Measurements from ENCODE around the gene GPAM. TPM values are rescaled to one million over a fixed set of nuclear protein-coding genes. Genes with fewer than 3 reads are reported as not detected.

The GPAM gene
- total RNA-seq, 1 donor from 2014 or later: 10.8 TPM

DNA sequence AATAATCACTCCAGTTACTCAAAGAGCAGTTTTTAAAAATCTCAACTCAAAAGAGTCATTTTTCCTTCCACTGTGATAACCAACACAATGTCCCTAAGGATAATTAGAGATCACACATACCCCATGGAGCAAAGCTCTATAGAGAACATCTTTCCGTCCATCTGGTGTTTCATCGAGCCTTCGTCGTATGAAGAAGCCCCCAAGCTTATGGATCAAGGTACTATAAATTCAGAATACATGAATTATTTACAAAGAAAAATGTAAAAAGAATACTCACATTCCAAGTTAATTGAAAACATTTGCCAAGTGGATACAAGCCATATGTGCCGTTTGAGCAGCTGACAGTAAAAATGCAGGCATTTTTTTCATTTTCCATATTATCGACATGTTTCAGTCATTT is 14.8 kb downstream of the GPAM start:
- no peak for TF ChIP-seq CTCF (IDR thresholded peaks at IDR 0.05)
- DNase-seq (ENCODE audit: low spot score): no peak
- Mint-ChIP-seq H3K36me3 (ENCODE audit: low read depth) (peaks cover 39% of the 10 kb centered on the region), H3K9me3 (ENCODE audit: low read depth) (no peaks in the 10 kb centered on the region), H3K4me3 (ENCODE audit: unreplicated experiment) (no peak overlapping the region), H3K27me3 (ENCODE audit: low read depth) (no peaks in the 10 kb centered on the region), H3K4me1 (ENCODE audit: low read depth) (peaks cover 5% of the 10 kb centered on the region), H3K27ac (ENCODE audit: unreplicated experiment) (no peak overlapping the region)

GRCh38 chr10:112166800-112167199 is 16.8 kb downstream of the GPAM start:
- H3K27ac Mint-ChIP-seq (ENCODE audit: unreplicated experiment): no peak overlapping the region
- no peak for DNase-seq (ENCODE audit: low spot score)
- TF ChIP-seq CTCF (IDR thresholded peaks at IDR 0.05): no peak
- H3K36me3 Mint-ChIP-seq (ENCODE audit: low read depth): peaks cover 38% of the 10 kb centered on the region
- no peaks in the 10 kb centered on the region for H3K27me3 Mint-ChIP-seq (ENCODE audit: low read depth)
- H3K4me1 Mint-ChIP-seq (ENCODE audit: low read depth): no peaks in the 10 kb centered on the region
- H3K9me3 Mint-ChIP-seq (ENCODE audit: low read depth): no peaks in the 10 kb centered on the region
- H3K4me3 Mint-ChIP-seq (ENCODE audit: unreplicated experiment): no peak overlapping the region

- DNase-seq (ENCODE audit: low spot score): no peak
- Mint-ChIP-seq H3K4me1 (ENCODE audit: low read depth) (no peaks in the 10 kb centered on the region), H3K4me3 (ENCODE audit: unreplicated experiment) (no peak overlapping the region), H3K27ac (ENCODE audit: unreplicated experiment) (no peak overlapping the region), H3K9me3 (ENCODE audit: low read depth) (no peaks in the 10 kb centered on the region), H3K36me3 (ENCODE audit: low read depth) (peaks cover 32% of the 10 kb centered on the region), H3K27me3 (ENCODE audit: low read depth) (no peaks in the 10 kb centered on the region)
- no peak for TF ChIP-seq CTCF (IDR thresholded peaks at IDR 0.05)
These were observed 21.6 kb downstream of the GPAM start for GRCh38 chr10:112161757-112162518.

- no peak for TF ChIP-seq CTCF (IDR thresholded peaks at IDR 0.05)
- Mint-ChIP-seq H3K27ac (ENCODE audit: unreplicated experiment) (no peak overlapping the region), H3K9me3 (ENCODE audit: low read depth) (no peaks in the 10 kb centered on the region), H3K4me3 (ENCODE audit: unreplicated experiment) (no peak overlapping the region), H3K36me3 (ENCODE audit: low read depth) (peaks cover 38% of the 10 kb centered on the region), H3K27me3 (ENCODE audit: low read depth) (no peaks in the 10 kb centered on the region), H3K4me1 (ENCODE audit: low read depth) (no peaks in the 10 kb centered on the region)
- no peak for DNase-seq (ENCODE audit: low spot score)
These were observed 22.7 kb downstream of the GPAM start for GRCh38 chr10:112160834-112161233.

DNA sequence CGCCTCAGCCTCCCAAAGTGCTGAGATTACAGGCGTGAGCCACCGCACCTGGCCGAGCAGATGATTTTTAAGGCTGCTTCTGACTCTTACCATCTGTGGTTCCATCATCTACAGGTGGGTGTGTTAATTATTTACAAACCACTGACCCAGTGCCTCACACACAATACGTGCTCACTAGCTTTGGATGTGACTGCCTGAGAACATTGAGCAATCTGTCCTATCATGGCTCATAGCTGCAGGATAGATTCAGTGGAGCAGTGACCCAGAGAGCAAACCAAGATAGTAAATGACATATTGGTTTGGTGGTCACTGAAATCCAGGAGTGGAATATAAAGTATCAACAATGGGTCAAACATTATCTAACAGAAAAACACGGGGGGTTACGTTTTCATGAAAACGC is 24.1 kb downstream of the GPAM start:
- Mint-ChIP-seq H3K27ac (ENCODE audit: unreplicated experiment) (no peak overlapping the region), H3K4me3 (ENCODE audit: unreplicated experiment) (no peak overlapping the region), H3K9me3 (ENCODE audit: low read depth) (no peaks in the 10 kb centered on the region), H3K4me1 (ENCODE audit: low read depth) (no peaks in the 10 kb centered on the region), H3K27me3 (ENCODE audit: low read depth) (no peaks in the 10 kb centered on the region), H3K36me3 (ENCODE audit: low read depth) (peaks cover 43% of the 10 kb centered on the region)
- no peak for DNase-seq (ENCODE audit: low spot score)
- no peak for TF ChIP-seq CTCF (IDR thresholded peaks at IDR 0.05)
